Liver (tissue), 3 donors: ENCODE data around the gene LINGO3.
A peak's percentile ranks its signal among the peaks of the same experiment; 100 is the strongest.

Experiments used
- FOXA1 ChIP-seq: IDR thresholded peaks from 2 replicates; pipeline ENCODE4 v1.6.1; 2016; ENCODE audit warnings: antibody characterized with exemption
- GABPA ChIP-seq, 2 donors: IDR thresholded peaks in 1 of 2; conservative IDR thresholded peaks in 1 of 2; 2 replicates each; pipeline ENCODE4 v1.6.1; 2016; ENCODE audit warnings: antibody characterized with exemption in 2 of 2, mild to moderate bottlenecking in 1 of 2, moderate library complexity in 1 of 2
- JUND ChIP-seq, 2 donors: IDR thresholded peaks; 2 replicates each; pipeline ENCODE4 v1.6.1; 2016; ENCODE audit warnings: antibody characterized with exemption in 2 of 2
- RAD21 ChIP-seq, 2 donors: IDR thresholded peaks; 2 replicates each; pipeline ENCODE4 v1.6.1; 2016; ENCODE audit warnings: antibody characterized with exemption in 2 of 2, mild to moderate bottlenecking in 2 of 2
- SP1 ChIP-seq: IDR thresholded peaks from 2 replicates; pipeline ENCODE4 v1.6.1; 2018; ENCODE audit warnings: antibody characterized with exemption, mild to moderate bottlenecking
- TAF1 ChIP-seq: conservative IDR thresholded peaks from 2 replicates; pipeline ENCODE4 v1.6.1; 2016; ENCODE audit warnings: antibody characterized with exemption, mild to moderate bottlenecking
- YY1 ChIP-seq: IDR thresholded peaks from 2 replicates; pipeline ENCODE4 v1.6.1; 2016; ENCODE audit warnings: antibody characterized with exemption, mild to moderate bottlenecking
- TF ChIP-seq, protein P1 (sequence below): fragments of 150-350 bp; IDR thresholded peaks from 2 replicates; pipeline ENCODE4 v1.5.1; 2017; ENCODE audit warnings: improper control_type of control experiment, low read depth, low read length; ENCODE audit not compliant: missing input control
- TF ChIP-seq, protein P2 (sequence below): IDR thresholded peaks from 2 replicates; pipeline ENCODE4 v1.6.1; 2016; ENCODE audit warnings: antibody characterized with exemption
- TF ChIP-seq, protein P3 (sequence below): IDR thresholded peaks from 2 replicates; pipeline ENCODE4 v1.6.1; 2016; ENCODE audit warnings: antibody characterized with exemption, mild to moderate bottlenecking
- donor health status: healthy.
- donor health status: healthy.

DNA sequence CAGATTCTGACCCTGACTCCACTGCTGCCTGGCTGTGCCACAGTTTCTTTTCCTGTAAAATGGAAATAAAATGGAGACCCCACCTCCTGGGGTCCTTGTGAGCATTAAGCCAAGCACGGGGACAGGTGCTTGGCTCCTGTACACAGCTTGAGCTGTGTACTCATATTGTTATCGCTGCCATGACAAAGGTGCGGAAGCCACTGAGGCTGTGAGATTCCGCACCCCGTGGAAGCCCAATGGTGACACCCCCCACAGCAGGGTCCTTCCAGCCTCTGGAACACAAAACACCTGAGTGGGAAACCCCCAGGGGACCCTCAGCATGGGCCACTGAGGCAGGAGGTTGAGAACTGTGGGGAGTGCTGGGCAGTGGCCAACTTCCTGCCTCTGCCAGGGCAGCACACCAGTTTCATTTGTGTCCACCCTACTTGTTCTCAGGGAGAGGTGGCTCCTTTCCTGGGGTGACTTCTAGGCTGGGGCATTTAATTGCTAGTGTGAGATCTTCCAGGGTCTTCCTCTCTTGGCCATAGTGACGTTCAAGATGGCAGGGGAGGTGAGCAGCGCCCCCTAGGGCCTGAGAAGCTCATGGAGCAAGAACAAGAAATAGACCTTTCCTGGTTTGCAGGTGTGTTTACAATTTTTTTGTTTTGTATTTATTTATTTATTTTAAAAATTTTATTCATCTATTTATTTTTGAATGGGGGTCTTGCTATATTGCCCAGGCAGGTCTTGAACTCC lies 46.3 kb downstream of the LINGO3 start:
- no peak for TF ChIP-seq GABPA (IDR thresholded peaks at IDR 0.05 in 1 of 2, conservative IDR thresholded peaks at IDR 0.05 in 1 of 2)
- TF ChIP-seq, protein P1, sequence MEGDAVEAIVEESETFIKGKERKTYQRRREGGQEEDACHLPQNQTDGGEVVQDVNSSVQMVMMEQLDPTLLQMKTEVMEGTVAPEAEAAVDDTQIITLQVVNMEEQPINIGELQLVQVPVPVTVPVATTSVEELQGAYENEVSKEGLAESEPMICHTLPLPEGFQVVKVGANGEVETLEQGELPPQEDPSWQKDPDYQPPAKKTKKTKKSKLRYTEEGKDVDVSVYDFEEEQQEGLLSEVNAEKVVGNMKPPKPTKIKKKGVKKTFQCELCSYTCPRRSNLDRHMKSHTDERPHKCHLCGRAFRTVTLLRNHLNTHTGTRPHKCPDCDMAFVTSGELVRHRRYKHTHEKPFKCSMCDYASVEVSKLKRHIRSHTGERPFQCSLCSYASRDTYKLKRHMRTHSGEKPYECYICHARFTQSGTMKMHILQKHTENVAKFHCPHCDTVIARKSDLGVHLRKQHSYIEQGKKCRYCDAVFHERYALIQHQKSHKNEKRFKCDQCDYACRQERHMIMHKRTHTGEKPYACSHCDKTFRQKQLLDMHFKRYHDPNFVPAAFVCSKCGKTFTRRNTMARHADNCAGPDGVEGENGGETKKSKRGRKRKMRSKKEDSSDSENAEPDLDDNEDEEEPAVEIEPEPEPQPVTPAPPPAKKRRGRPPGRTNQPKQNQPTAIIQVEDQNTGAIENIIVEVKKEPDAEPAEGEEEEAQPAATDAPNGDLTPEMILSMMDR = peak; percentile 37
- TF ChIP-seq YY1 = no peak
- TF ChIP-seq, protein P2, sequence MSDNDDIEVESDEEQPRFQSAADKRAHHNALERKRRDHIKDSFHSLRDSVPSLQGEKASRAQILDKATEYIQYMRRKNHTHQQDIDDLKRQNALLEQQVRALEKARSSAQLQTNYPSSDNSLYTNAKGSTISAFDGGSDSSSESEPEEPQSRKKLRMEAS = no peak
- no peak for TF ChIP-seq FOXA1
- no peak for TF ChIP-seq TAF1
- no peak for TF ChIP-seq SP1
- TF ChIP-seq, protein P3, sequence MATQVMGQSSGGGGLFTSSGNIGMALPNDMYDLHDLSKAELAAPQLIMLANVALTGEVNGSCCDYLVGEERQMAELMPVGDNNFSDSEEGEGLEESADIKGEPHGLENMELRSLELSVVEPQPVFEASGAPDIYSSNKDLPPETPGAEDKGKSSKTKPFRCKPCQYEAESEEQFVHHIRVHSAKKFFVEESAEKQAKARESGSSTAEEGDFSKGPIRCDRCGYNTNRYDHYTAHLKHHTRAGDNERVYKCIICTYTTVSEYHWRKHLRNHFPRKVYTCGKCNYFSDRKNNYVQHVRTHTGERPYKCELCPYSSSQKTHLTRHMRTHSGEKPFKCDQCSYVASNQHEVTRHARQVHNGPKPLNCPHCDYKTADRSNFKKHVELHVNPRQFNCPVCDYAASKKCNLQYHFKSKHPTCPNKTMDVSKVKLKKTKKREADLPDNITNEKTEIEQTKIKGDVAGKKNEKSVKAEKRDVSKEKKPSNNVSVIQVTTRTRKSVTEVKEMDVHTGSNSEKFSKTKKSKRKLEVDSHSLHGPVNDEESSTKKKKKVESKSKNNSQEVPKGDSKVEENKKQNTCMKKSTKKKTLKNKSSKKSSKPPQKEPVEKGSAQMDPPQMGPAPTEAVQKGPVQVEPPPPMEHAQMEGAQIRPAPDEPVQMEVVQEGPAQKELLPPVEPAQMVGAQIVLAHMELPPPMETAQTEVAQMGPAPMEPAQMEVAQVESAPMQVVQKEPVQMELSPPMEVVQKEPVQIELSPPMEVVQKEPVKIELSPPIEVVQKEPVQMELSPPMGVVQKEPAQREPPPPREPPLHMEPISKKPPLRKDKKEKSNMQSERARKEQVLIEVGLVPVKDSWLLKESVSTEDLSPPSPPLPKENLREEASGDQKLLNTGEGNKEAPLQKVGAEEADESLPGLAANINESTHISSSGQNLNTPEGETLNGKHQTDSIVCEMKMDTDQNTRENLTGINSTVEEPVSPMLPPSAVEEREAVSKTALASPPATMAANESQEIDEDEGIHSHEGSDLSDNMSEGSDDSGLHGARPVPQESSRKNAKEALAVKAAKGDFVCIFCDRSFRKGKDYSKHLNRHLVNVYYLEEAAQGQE = no peak
- peak; percentile 30 to 53 for TF ChIP-seq RAD21 (IDR thresholded peaks at IDR 0.05)
- no peak for TF ChIP-seq JUND (IDR thresholded peaks at IDR 0.05)
